Tibial artery (tissue), 4 donors: Measurements from ENCODE around the gene BRPF3.

Experiments
- DNase-seq, 2 donors: peaks; one replicate each; pipeline ENCODE4 v3.0.0-alpha.2; 2019
- H3K27ac ChIP-seq, 2 donors: fragments of 200-600 bp; sonication (generic) in 1 of 2; 1 replicate in 1 of 2; 2 replicates in 1 of 2; pipeline ENCODE4 v1.5.1; 2018 to 2019; ENCODE audit warnings: mild to moderate bottlenecking in 1 of 2
- H3K27me3 ChIP-seq, 2 donors: fragments of 200-600 bp; sonication (generic) in 1 of 2; one replicate each; pipeline versions ENCODE4 v1.5.1 to v1.6.0; 2016 to 2019
- H3K36me3 ChIP-seq, 3 donors: fragments of 200-600 bp; sonication (generic) in 2 of 3; one replicate each; pipeline ENCODE4 v1.5.1; 2016 to 2019; ENCODE audit warnings: mild to moderate bottlenecking in 2 of 3
- H3K4me1 ChIP-seq, 4 donors: fragments of 200-600 bp; sonication (generic) in 2 of 4; 1 replicate in 3 of 4; 2 replicates in 1 of 4; pipeline ENCODE4 v1.5.1; 2016 to 2019
- H3K4me3 ChIP-seq, 2 donors: fragments of 200-600 bp; sonication (generic) in 1 of 2; 1 replicate in 1 of 2; 2 replicates in 1 of 2; pipeline ENCODE4 v1.5.1; 2018 to 2019; ENCODE audit warnings: mild to moderate bottlenecking in 2 of 2
- H3K9me3 ChIP-seq, 3 donors: fragments of 200-600 bp; sonication (generic) in 1 of 3; one replicate each; pipeline ENCODE4 v1.5.1; 2016 to 2019
- intact Hi-C: fragments of 100-400 bp; cut with DNase I; formaldehyde crosslinking; loops from one replicate; pipeline ENCODE4 v1.15.0; 2023; ENCODE audit warnings: low total_unique reads
- TF ChIP-seq, protein P1 (sequence below), 2 experiments: fragments of 200-600 bp in 1 of 2; fragments of 450-650 bp in 1 of 2; IDR thresholded peaks; one replicate each; pipeline ENCODE4 v1.5.1; 2017 to 2019; ENCODE audit warnings: antibody characterized with exemption in 2 of 2, mild to moderate bottlenecking in 1 of 2, moderate library complexity in 1 of 2

The BRPF3 gene

DNA sequence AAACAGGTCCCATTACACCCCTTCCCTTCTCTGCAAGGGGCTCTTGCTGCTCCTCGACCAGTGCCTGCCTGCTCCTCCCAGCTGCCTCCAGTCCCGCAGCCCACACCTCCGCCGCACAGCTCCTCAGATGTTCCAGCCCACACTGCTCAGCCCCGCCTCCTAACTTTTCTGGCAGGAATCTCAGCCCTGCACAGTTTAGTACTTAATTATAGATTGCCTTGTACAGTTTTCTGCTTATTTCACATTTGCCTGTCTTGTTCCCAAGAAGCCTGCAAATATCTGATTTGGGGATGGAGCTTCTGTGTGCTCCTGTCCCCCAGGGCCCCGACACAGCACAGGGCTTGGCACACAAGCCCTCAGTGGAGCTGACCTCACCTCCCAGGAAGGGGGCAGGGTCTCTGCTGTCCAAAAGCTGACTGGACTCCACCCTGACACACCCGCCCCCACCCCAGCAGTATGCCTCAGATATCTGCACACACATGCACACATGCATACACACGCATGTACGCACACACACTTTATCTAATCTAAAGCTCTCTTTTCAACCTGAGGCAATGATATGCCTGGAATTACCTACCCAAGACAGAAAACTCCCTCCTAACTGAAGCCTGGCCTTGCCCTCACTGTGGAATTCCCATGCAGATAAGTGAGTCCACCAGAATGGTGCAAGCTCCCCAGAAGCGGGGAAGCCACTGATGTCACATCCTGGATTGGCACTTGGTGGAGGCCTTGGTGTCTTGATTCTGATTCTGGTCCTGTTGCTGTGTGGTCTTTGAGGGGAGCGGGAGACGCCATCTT, 72.1 kb downstream of the BRPF3 start:
- Histone ChIP-seq H3K9me3 (peaks cover 3 to 12% (median 6%) of the 10 kb centered on the region in 3 donors), H3K4me3 (no peak overlapping the region), H3K27me3 (peaks cover 0 to 35% of the 10 kb centered on the region in 2 donors), H3K36me3 (no peaks in the 10 kb centered on the region), H3K4me1 (no peaks in the 10 kb centered on the region), H3K27ac (no peak overlapping the region)
- TF ChIP-seq, protein P1, sequence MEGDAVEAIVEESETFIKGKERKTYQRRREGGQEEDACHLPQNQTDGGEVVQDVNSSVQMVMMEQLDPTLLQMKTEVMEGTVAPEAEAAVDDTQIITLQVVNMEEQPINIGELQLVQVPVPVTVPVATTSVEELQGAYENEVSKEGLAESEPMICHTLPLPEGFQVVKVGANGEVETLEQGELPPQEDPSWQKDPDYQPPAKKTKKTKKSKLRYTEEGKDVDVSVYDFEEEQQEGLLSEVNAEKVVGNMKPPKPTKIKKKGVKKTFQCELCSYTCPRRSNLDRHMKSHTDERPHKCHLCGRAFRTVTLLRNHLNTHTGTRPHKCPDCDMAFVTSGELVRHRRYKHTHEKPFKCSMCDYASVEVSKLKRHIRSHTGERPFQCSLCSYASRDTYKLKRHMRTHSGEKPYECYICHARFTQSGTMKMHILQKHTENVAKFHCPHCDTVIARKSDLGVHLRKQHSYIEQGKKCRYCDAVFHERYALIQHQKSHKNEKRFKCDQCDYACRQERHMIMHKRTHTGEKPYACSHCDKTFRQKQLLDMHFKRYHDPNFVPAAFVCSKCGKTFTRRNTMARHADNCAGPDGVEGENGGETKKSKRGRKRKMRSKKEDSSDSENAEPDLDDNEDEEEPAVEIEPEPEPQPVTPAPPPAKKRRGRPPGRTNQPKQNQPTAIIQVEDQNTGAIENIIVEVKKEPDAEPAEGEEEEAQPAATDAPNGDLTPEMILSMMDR (IDR thresholded peaks at IDR 0.05): no peak
- DNase-seq: no peak
- intact Hi-C loops: no loop called here

DNA sequence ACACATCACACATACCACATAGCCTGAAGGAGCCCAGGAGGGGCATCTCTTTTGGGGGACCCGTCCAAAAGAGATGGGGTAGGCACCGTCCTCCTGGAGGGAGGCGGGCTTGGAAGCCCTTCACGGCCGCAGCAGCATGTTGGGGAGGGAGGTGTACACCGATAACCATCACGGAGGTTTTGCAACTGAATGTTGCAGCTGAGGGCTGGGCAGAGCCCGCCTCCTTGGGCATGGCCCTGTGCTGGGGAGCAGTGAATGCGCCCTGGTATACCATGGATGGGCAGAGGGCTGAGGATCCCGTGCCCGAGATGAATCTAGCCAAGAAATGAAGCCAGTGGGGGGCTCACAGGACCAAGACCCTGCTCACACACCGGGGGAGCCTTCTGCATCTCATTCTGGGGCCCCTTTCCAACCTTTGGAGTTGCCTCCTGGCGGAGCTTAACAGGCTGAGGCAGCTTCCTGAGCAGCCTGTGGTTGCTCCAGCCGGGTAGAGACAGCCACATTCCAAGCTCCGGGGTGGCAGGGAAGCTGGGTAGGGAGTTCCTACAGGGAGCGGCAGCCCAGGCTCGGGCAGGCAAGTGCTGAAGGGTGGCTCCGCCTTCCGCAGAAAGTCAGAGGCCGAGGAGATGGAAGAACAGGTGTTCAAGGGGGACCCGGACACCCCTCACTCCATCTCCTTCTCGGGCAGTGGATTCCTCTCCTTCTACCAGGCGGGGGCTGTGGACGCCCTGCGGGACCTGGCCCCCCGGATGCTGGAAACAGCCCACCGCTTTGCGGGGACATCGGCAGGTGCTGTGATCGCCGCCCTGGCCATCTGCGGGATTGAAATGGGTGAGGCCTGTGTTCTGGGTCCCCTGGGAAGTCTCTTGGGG, 73.5 kb downstream of the BRPF3 start, which contains the start of gene PNPLA1:
Gene PNPLA1, plus strand, starts transcription at position 227 of the 872 bp plus-strand sequence. Its CDS starts 400 bp downstream, at position 627.
- DNase-seq: no peak
- peaks cover 3 to 12% (median 6%) of the 10 kb centered on the region in 3 donors for H3K9me3 ChIP-seq
- peaks cover 0 to 35% of the 10 kb centered on the region in 2 donors for H3K27me3 ChIP-seq
- H3K27ac ChIP-seq: no peak within 1 kb of the TSS
- no peaks in the 10 kb centered on the region for H3K4me1 ChIP-seq
- no peak within 1 kb of the TSS for H3K4me3 ChIP-seq
- TF ChIP-seq, protein P1 (IDR thresholded peaks at IDR 0.05): no peak
- intact Hi-C loops: no loop called here
- H3K36me3 ChIP-seq: no peaks in the 10 kb centered on the region

DNA sequence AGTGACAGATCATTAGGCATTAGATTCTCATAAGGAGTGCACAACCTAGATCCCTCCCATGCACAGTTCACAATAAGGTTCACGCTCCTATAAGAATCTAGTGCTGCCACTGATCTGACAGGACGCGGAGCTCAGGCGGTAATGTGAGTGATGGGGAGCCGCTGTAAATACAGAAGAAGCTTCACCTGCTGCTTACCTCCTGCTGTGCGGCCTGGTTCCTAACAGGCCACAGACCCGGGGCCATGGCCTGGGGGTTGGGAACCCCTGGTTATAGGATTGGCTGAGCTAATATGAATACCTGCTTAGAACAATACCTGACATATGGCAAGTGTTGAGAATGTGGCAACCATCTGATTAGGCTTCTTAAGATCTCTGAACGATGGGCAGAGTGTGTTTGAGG, 75.7 kb downstream of the BRPF3 start:
- Histone ChIP-seq H3K36me3 (no peaks in the 10 kb centered on the region), H3K9me3 (no peaks in the 10 kb centered on the region), H3K27ac (no peak overlapping the region), H3K4me3 (no peak overlapping the region), H3K27me3 (peaks cover 0 to 35% of the 10 kb centered on the region in 2 donors), H3K4me1 (no peaks in the 10 kb centered on the region)
- intact Hi-C loops: no loop called here
- TF ChIP-seq, protein P1 (IDR thresholded peaks at IDR 0.05): no peak
- DNase-seq: no peak

DNA sequence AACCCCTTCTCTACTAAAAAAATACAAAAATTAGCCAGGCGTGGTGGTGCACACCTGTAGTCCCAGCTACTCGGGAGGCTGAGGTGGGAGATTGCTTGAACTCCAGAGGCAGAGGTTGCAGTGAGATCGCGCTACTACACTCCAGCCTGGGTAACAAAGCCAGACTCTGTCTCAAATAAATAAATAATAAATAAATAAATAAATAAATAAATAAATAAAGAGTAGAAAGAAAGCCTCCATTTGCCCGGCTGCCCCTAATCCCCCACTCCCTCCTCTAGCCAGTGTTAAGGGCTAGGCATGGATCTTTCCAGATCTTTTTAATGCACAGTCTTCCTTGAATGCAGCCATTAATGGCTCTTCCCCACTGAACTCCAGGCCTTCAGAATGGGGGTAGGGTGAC, 76.5 kb downstream of the BRPF3 start:
- no peaks in the 10 kb centered on the region for H3K9me3 ChIP-seq
- H3K4me3 ChIP-seq: no peak overlapping the region
- peaks cover 0 to 40% of the 10 kb centered on the region in 2 donors for H3K27me3 ChIP-seq
- DNase-seq: no peak
- no peak overlapping the region for H3K27ac ChIP-seq
- intact Hi-C loops: no loop called here
- H3K4me1 ChIP-seq: no peaks in the 10 kb centered on the region
- no peaks in the 10 kb centered on the region for H3K36me3 ChIP-seq
- TF ChIP-seq, protein P1 (IDR thresholded peaks at IDR 0.05): no peak

DNA sequence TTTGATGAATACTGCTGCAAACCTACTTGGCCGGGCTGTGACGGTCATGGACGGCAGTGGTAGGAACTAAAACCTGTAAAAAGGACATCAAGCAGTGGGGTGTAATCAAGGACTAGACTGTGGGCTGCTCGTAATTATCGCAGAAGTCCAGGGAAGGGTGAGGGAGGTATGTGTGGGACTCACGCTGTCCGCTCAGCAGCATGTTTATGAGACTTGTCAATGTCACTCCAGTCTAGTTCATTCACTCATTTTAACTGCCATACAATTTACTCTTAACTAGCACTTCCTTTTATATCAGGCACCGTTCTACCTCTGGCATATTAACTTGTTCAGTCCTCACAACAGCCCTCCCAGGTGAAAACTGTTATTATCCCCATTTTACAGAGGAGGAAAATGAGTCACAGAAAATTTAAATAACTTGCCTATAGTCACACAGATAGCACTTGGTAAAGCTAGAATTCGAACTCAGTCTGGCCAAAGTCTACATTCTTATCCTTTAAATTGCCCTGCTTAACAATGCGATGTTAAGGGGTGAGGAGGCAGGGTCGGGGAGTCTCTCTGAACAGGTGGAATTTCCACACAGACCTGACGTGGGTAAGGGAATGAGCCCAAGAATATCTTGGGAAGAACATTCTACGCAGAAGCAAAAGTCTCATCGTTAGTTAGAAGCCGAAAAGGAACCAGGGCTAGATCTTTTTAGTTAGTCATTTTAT, 77.4 kb downstream of the BRPF3 start:
- Histone ChIP-seq H3K36me3 (no peaks in the 10 kb centered on the region), H3K27me3 (peaks cover 0 to 36% of the 10 kb centered on the region in 2 donors)
- intact Hi-C loops: no loop called here

More for the DNA sequence above, 77.4 kb downstream of the BRPF3 start:
- Histone ChIP-seq H3K27ac (no peak overlapping the region), H3K4me1 (no peaks in the 10 kb centered on the region), H3K4me3 (no peak overlapping the region), H3K9me3 (no peaks in the 10 kb centered on the region)
- TF ChIP-seq, protein P1 (IDR thresholded peaks at IDR 0.05): no peak
- DNase-seq: no peak
